ENCODE measurements around the gene C6orf89.

The C6orf89 gene

GRCh38 chr6:36967301-36967700, 81.5 kb downstream of the C6orf89 start:
- no peak for DNase-seq (ENCODE audit: extremely low read depth, low read depth)
- no peak for TF ChIP-seq CTCF (IDR thresholded peaks at IDR 0.05; ENCODE audit: low read depth, low read length)

- no peak for DNase-seq (ENCODE audit: extremely low read depth, low read depth)
- TF ChIP-seq CTCF (IDR thresholded peaks at IDR 0.05; ENCODE audit: low read depth, low read length), result no peak
Measured at GRCh38 chr6:36967757-36968156, 82.0 kb downstream of the C6orf89 start.

GRCh38 chr6:36968266-36968977, 82.7 kb downstream of the C6orf89 start:
- no peak for DNase-seq (ENCODE audit: extremely low read depth, low read depth)
- TF ChIP-seq CTCF (IDR thresholded peaks at IDR 0.05; ENCODE audit: low read depth, low read length), result no peak

GRCh38 chr6:36969240-36969691, 83.5 kb downstream of the C6orf89 start:
- no peak for DNase-seq (ENCODE audit: extremely low read depth, low read depth)
- no peak for TF ChIP-seq CTCF (IDR thresholded peaks at IDR 0.05; ENCODE audit: low read depth, low read length)

GRCh38 chr6:36969988-36970891, 84.5 kb downstream of the C6orf89 start:
- TF ChIP-seq CTCF (IDR thresholded peaks at IDR 0.05; ENCODE audit: low read depth, low read length), result no peak
- no peak for DNase-seq (ENCODE audit: extremely low read depth, low read depth)

GRCh38 chr6:36970892-36971842, 85.4 kb downstream of the C6orf89 start:
- no peak for DNase-seq (ENCODE audit: extremely low read depth, low read depth)
- TF ChIP-seq CTCF (IDR thresholded peaks at IDR 0.05; ENCODE audit: low read depth, low read length), result no peak

Data from AG09319 (cell line).